Glomerular visceral epithelial cell (primary cell): Measurements from ENCODE around the gene TST.

Experiments
- DNase-seq: peaks from one replicate; pipeline ENCODE4 v3.0.0-alpha.2; 2016; ENCODE audit errors: extremely low spot score

The TST gene

GRCh38 chr22:37019309-37020191, at the start of gene TST, which contains the start of gene MPST:
Gene TST, minus strand, starts transcription at chr22:37019447. Its CDS starts 715 bp downstream, at chr22:37018732.
Gene MPST, plus strand, starts transcription at chr22:37019742. Its CDS starts 95 bp downstream, at chr22:37019837.
- peak; percentile 69 for DNase-seq

- no peak for DNase-seq
Observed at GRCh38 chr22:37068859-37069258, 49.6 kb upstream of the TST start.

- no peak for DNase-seq
Observed at GRCh38 chr22:37067428-37067827, 48.2 kb upstream of the TST start.

- DNase-seq = no peak
Observed at GRCh38 chr22:37065961-37066360, 46.7 kb upstream of the TST start.

- no peak for DNase-seq
Observed at GRCh38 chr22:37065180-37065579, 45.9 kb upstream of the TST start.

GRCh38 chr22:37064553-37064952, 45.3 kb upstream of the TST start:
- no peak for DNase-seq

- DNase-seq = no peak
Observed at GRCh38 chr22:37063431-37064420, 44.5 kb upstream of the TST start.

GRCh38 chr22:37062702-37063381, 43.6 kb upstream of the TST start:
- DNase-seq = no peak

GRCh38 chr22:37062376-37062675, 43.1 kb upstream of the TST start:
- no peak for DNase-seq

GRCh38 chr22:37061611-37062375, 42.5 kb upstream of the TST start:
- DNase-seq = no peak

GRCh38 chr22:37060801-37061610, 41.8 kb upstream of the TST start:
- DNase-seq = no peak

- DNase-seq = no peak
Observed at GRCh38 chr22:37059876-37060449, 40.7 kb upstream of the TST start.

- no peak for DNase-seq
Observed at GRCh38 chr22:37058917-37059701, 39.9 kb upstream of the TST start.

- no peak for DNase-seq
Observed at GRCh38 chr22:37057796-37058510, 38.7 kb upstream of the TST start.

GRCh38 chr22:37057226-37057625, 38.0 kb upstream of the TST start:
- DNase-seq = no peak

- DNase-seq = no peak
Observed at GRCh38 chr22:37056246-37056645, 37.0 kb upstream of the TST start.

GRCh38 chr22:37054600-37055365, 35.5 kb upstream of the TST start:
- DNase-seq = no peak

GRCh38 chr22:37054056-37054395, 34.8 kb upstream of the TST start:
- no peak for DNase-seq
